HG02943 (cell line): ENCODE data around the gene PTCH2.
"Not testable (repeated sequence)": the region's sequence is repeated elsewhere in the genome, so short reads cannot be mapped to it uniquely, and the experiment has no call there.

ENCODE experiments used
- ATAC-seq: cut with Tn5 transposase; IDR thresholded peaks from one replicate; pipeline ENCODE4 v1.9.1; 2021; ENCODE audit warnings: mild to moderate bottlenecking, low read depth, moderate library complexity; ENCODE audit not compliant: unreplicated experiment

The PTCH2 gene

DNA sequence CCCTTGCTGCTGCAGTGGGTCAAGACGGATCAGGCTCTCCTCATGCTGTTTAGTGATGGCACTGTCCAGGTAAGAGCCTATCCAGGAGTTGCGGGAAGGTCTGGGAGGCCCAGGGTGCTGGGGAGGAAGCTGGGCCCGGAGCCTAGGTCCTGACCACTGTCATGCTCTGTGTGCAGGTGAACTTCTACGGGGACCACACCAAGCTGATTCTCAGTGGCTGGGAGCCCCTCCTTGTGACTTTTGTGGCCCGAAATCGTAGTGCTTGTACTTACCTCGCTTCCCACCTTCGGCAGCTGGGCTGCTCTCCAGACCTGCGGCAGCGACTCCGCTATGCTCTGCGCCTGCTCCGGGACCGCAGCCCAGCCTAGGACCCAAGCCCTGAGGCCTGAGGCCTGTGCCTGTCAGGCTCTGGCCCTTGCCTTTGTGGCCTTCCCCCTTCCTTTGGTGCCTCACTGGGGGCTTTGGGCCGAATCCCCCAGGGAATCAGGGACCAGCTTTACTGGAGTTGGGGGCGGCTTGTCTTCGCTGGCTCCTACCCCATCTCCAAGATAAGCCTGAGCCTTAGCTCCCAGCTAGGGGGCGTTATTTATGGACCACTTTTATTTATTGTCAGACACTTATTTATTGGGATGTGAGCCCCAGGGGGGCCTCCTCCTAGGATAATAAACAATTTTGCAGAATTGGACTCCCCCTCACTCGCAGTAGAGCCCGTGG lies 37.6 kb downstream of the PTCH2 start:
- ATAC-seq = no peak

DNA sequence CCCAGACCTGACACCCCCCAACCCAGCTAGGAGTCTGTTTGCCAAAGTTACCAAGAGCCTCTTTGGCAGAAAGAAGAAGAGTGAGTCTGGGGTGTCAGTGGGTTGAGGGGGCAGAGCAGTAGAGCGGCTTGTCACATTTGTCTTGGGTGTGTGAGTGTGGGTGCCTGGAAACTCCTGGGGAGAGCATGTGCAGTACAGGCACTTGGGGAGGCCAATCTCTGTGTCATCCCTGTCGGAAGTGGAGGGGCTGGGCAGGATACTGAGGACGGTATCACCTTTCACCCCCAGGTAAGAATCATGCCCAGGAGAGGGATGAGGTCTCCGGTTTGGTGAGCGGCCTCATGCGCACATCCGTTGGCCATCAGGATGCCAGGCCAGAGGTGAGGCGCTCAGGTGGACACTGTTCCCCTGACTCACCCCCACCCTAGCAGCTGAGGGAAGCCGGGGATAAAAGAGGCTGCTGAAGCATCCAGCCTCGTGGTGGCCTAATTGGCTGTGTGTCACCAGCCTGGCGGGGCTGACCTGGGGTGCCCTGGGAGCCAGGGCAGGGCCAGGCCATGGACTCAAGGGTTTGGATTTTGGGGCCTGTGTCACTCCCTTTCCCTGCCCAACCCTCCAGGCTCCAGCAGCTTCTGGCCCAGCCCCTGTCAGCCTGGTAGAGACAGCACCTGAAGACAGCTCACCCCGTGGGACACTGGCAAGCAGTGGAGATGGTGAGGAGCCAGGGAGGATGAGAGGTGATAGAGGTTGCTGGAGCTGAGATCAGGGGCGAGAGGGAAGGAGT lies 39.5 kb downstream of the PTCH2 start:
- no peak for ATAC-seq

DNA sequence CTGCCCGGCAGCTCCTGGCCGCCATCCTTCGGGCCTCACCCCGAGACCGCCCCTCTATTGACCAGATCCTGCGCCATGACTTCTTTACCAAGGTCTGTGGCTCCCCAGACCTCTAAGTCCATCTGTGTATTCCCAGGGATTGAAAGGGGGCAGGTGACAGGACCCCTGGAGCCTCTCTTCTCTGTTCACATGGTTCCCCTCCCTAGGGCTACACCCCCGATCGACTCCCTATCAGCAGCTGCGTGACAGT lies 40.1 kb downstream of the PTCH2 start:
- no peak for ATAC-seq

DNA sequence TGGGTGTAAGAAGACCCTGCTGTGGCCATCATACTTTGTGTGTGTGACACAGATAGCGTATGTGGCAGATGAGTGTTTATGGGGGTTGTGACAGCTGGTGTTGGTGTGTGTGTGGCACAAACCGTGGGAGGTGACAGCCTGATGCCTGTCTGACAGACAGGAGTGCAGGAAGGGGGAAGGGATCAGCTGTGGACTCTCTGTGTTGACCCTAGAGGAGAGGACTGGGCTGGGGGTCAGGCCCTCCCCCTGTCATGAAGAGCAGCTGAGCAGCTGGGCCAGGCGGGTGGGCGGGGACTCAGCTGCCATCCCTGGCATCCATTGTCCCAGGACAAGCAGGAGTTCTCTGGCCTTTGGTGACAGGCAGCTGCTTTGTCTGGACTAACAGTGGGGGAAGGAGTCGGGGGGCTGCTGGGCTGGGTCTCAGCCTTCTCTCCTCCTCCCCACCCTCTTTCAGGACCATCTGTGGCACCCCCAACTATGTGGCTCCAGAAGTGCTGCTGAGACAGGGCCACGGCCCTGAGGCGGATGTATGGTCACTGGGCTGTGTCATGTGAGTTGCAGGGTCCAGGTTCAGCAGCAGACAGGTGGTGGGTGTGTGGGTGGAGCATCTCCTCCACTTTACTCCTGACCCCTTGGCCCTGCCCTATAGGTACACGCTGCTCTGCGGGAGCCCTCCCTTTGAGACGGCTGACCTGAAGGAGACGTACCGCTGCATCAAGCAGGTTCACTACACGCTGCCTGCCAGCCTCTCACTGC lies 40.6 kb downstream of the PTCH2 start:
- no peak for ATAC-seq

DNA sequence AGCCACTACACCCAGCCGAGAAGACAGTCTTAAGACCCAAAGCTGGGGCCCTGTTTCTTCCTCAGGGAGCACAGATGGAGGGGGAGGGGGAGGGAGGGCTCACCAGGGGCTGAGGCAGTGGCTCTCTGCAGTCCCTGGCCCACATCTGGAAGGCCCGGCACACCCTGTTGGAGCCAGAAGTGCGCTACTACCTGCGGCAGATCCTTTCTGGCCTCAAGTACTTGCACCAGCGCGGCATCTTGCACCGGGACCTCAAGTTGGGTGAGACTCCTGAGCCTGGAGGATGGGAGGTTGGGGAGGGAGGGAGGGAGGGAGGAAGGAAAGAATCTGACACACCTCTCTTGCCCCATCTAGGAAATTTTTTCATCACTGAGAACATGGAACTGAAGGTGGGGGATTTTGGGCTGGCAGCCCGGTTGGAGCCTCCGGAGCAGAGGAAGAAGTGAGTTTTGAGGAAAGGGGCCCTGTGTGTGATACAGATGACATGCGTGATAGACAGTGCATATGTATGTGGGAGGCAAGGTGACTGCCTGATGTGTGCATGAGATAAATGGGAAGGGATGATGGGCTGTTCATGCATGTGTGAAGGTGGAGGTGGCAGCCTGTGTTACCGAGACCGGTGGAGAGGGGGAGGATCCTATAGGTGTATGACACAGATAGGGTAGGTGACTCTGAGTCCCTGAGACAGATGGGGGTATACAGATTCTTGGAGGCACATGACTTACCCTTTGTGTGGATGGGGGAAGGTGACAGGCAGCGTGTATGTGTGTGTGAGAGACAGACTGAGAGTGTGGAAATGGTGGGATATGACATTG lies 41.4 kb downstream of the PTCH2 start:
- no peak for ATAC-seq

DNA sequence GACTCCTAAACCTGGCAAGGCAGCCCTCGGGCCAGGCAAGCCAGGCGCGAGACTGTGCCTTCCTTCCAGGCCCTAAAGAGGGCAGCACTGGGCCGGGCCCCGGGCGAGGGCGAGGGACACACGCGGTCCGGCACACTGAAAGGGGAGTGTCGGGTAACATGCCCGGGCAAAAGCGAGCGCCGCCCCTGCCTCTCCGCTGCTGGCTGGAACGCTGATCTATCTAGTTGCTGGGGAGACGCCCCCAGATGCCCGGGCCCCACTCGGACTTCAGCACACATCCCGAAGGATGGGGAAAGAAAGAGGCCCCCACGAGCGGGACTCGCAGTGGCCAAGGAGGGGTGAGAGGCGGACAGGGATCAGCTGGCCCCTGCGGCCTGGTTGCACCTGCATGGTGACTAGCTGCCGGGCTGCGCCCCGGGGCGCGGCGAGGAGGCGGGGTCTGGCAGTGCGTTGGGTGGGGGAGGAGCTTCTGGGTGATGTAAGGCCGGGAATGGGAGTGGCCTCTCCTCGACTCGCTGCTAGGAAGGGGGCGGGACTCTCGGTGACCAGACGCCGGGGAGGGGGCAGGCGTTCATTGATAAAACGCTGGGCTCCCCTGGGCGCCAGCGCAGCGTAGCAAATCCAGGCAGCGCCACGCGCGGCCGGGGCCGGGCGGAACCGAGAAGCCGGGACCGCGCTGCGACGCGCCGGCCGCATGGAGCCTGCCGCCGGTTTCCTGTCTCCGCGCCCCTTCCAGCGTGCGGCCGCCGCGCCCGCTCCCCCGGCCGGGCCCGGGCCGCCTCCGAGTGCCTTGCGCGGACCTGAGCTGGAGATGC lies 43.1 kb downstream of the PTCH2 start, which contains the start of gene PLK3:
Gene PLK3, plus strand, starts transcription at position 608 of the 815 bp plus-strand sequence. Its CDS starts 87 bp downstream, at position 695.
- peak; percentile 72 for ATAC-seq

DNA sequence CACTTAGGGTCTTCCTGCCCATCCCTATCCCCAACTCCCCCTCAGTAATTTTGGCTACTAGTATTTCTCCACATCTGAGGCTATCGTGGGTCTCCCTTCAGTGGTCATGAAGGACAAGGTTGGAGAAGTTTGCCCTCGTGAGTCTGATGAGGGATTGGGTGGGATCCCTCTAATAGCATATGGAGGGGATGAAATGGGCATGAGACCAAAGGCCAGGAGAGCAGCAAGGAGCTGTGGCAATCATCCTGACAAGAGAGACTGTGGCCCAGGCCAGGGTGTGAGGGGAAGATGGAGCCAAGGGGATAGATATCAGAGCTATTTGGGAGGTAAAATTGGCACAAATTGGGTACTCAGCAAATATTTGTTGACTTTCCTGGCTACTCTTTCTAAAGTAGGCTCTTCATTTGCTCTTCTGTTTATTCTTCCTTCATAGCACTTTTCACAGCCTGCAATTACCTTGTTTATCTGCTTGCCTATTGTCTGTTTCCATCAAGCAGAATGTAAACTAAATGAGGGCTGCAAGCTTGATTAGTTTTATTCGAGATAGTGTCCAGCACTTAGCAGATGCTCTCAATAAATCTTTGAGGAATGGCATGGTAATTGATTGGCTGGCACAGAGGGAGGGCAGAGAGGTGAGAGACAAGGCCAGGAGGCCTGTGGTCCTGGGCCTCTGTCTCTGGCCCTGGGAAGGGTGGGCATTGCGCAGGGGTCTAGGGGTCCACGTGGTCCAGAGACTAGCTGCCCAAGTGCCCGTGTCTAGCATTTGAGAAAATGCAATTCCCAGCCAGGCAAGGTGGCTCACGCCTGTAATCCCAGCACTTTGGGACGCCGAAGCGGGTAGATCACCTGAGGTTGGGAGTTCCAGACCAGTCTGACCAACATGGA lies 44.3 kb downstream of the PTCH2 start:
- no peak for ATAC-seq

DNA sequence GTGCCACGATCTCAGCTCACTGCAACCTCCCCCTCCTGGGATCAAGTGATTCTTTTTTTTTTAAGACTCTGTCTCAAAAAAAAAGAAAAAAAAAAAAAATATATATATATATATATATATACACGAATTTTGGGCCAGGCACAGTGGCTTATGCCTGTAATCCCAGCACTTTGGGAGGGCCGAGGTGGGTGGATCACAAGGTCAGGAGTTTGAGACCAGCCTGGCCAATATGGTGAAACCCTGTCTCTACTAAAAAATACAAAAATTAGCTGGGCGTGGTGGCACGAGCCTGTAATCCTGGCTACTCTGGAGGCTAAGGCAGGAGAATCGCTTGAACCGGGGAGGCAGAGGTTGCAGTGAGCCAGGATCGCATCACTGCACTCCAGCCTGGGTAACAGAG lies 45.2 kb downstream of the PTCH2 start:
- not testable (repeated sequence) for ATAC-seq

DNA sequence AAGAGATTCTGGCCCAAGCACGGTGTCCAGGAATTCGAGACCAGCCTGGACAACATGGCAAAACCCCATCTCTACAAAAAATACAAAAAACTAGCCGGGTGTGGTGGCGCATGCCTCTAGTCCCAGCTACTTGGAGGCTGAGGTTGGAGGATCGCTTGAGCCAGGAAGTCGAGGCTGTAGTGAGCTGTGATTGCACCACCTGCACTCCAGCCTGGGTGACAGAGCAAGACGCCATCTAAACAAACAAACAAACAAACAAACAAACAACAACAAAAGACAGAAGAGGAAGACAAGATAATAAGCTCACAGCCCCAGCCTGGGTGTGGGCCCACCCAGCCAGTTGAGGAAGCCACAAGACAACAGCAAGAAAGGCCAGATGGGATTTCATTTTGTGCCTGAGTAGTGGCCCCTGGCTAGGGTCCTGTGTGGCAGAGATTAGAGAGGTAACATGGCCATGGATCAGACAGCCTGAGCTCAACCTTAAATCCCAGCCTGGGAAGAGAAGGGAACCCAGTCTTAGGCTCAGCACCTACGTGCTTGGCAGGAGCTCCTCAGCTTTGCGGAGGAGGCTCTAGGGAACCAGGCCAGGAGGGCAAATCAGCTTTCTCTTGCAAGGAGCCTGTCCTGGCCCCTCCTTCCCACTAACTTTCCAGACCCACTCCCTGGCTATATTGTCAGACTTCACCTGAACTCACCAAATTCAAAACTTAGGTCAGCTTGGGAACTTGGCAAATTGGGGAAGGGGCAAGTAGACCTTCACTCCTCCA lies 50.1 kb downstream of the PTCH2 start:
- ATAC-seq = no peak

DNA sequence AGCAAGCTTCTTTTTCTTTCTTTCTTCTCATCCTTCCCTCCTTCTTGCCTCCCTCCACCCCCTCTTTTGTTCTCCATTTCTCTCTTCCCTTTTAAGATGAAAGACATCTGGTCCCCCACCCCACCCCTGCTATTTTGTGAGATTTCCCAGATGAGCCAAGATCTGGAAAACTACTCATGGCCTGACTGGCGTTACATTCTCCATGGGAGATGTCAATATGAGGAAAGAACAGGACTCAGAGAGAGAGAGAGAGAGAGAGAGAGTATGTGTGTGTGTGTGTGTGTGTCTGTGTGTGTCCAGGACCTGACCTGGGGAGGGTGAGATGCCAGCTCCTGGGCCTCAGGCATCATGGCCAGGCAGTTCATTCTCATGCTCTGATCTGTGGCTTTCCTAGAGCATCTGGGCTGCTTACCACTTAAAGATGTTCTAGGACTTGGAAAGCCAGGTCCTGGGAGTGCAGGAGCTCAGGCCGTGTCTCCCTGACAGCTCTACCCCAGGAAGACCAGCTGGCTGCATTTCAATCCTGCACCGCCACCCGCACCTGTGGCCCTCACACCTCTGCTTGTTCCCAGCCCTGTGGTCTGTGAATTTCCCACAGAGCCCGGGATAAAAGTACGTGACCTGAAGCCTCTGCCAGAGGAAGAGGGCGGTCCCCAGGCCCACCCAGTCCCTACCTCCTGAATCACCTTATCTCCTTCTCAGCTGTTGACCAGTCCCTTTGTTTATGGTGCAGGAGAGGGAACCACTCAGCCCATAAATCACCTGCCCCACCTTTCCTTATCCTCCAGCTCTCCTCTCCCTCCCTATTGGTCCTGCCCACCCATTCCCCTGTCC lies 51.9 kb downstream of the PTCH2 start:
- no peak for ATAC-seq

DNA sequence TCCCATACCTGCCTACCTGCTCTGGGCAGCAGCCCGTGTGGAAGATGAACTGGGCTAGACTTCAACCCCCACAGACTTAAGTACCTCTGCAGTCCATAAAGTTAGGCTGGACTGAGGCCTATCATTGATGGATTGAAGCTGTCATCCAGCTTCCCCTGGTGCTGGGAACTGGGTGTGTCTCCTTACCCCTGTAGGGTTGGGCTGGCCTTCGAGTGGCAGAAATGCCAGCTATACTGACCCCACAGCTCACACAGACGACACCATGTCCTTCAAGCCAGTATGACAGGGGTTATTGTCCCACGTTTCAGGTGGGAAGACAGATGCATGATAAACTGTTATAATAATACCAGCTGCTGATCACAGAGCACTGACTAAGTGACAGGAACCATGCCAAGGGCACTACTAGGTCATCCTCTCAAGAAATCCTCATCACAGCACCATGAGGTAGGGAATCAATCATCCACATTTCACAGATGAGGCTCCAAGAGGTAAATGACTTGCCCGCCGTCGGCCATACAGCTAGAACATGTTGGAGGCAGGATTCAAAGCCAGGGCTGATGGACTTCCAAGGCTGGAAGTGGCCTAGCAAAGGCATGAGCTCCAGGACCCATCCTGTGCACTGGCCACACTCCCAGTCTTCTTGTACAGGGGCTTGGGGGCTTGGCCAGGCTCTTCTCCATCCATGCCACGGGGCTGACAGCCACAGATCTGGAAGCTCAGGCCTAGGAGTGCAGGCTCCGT lies 54.8 kb downstream of the PTCH2 start, which contains the start of gene BEST4:
Gene BEST4, minus strand, starts transcription at position 51 of the 741 bp plus-strand sequence. CDS start 465 bp downstream, outside the sequence.
- ATAC-seq = no peak

DNA sequence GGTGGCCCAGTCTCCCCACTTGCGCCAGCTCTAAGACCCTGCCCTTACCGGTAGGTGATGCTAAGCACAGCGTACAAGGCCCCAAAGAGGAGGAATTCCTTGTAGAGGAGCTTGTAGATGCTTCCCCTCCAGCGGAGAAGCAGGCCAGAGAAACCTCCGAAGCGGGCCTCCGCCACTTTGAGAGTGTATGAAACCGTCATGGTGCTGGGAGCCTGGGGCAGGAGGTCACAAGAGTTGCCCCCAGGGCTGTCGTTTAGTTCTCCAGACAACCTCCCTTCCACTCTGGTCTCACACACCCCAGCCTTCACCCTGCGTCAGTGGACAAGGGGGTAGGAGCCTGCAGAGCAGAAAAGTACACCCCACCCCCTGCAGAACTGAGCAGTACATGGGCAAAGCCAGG lies 55.5 kb downstream of the PTCH2 start:
- no peak for ATAC-seq

DNA sequence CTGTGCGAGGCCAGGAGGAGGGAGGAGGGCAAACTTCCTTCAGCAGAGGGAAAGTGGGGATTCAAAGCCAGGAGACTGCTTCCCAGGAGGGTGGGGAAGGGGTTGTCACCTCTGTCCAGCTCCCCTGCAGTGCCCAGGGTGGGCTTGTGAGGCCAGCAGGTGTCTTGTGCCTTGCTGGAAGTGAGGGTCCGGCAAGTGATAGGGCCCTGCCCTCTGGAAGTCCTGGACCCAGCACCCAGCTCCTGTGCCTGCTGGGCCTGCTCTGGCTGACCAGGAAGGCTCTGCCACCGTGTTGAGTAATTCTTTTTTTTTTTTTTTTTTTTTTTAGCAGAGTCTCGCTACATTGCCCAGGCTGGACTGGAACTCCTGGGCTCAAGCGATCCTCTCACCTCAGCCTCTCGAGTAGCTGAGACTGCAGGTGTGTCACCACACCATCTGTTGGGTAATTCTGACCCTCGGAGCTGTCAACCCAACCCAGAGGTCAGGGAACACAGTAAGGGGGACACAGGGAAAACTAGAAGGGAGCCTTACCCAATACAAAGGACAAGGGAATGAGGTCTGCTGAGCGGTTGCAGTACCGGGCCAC lies 56.1 kb downstream of the PTCH2 start:
- ATAC-seq = no peak

DNA sequence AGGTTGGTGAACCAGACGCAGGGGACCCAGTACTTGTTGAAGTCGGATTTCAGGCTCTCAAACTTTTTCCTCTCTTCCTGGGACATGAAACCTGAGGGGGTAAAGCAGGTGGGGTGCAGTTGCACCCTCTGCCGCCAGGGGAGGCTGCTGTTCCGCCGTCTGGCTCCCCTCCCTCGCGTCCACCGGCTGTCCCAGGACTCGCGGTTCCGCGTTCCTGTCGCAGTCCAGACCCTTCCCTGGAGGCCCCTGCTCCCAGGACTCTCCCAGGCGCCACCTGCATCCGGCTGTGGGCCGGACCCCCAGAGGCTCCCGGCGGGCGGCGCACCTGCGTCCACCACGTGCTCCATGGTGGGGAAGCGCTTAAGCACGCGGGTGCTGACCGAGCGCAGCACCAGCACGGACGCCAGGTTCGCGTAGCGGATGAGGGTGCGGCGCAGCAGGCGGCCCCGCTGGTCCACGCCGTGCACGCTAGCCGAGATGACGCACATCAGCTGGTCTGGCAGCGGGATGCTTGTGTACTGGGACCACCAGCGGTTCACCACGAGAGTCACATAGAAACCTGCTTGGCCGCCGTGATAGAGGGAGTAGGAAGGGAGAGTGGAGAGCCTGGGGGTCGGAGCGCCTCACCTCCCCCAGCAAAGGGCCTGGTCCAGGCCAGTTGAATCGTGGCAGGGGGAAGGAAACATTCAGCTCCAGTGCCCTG lies 56.8 kb downstream of the PTCH2 start:
- no peak for ATAC-seq

DNA sequence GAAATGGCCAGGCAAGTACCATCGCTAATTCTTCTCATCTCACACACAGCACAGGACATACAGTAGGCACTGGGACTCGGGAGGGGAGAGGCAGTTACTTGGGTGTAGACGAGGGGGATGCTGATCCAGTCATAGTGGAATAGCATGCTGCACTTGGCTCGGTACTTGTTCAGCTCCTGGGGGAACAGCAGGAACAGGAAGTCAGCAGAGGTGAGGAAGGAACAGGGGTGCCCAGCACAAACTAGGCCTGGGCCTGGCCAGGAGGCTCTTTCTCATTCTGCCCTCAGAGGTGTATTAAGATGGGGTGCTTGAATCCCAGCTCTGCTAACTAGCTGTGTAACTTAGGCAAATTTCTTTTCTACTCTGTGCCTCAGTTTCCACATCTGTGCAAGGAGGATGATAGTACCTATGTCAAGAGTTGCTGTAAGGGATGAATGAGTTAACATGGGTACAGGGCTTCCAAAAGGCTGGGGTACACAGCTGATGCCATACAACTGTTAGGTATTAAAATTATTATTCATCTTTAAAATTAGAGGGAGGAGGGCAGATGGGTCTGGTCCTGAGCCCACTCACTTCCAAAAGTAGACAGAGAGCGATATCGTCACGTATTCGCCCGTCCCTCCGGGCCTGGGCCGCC lies 57.4 kb downstream of the PTCH2 start:
- no peak for ATAC-seq
